ENCODE data around the gene SMARCA4.

Gene SMARCA4

DNA sequence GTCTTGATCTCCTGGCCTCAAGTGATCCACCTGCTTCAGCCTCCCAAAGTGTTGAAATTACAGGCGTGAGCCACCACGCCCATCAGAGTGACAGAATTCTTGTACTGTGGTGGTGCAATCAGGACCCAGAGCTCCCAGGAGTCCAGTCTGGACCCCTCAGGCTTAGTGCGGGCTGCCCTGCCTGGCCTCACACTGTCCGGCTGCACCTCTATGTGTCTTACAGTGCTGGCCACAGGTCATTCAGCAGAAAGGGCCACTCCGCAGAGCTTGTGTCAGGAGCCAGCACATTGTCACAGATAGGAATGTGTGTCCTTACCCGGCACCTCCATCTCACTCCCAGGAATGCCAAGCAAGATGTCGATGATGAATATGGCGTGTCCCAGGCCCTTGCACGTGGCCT lies 49.2 kb downstream of the SMARCA4 start:
- no peak for DNase-seq (ENCODE audit: low read depth in 2 of 2, low spot score in 1 of 2)

DNA sequence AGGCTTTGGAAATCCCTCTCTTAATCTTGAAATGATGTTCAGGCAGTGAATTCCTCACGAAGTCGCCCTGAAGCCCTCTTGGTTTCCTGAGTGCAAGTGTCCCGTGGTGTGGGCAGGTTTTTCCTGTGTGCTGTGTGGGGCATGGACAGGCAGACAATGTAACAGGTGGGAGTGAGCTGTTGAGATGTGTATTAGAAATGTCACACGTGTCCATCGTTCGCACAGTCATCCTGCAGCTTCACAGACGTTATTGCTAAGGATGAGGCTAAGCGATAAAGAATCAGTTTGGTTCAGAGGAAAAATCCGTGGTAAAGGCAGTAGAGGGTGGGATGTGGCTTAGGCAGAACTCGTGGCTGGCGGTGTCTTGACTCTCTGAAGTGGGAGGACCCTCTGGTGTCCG lies 51.7 kb downstream of the SMARCA4 start:
- DNase-seq (ENCODE audit: low read depth in 2 of 2, low spot score in 1 of 2) = no peak

DNA sequence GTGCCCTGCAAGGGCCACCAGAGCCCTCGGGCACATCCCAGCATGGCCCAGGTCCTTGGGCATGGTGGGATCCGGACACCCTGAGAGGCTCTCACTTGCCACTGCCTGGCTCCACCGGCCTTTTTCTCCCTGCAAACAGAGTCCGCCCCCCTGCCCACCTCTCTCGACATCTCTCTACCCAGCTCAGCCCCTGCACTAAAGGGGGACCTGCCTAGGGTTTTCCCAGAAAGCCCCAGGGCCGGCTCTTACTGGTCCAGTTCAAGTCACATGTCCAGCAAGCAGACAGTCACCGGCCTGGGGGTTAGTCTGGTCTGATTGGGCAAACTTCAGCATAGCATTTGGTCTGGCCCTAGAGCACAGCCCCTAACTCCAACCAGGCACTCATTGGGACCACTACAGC lies 52.9 kb downstream of the SMARCA4 start:
- no peak for DNase-seq (ENCODE audit: low read depth in 2 of 2, low spot score in 1 of 2)

DNA sequence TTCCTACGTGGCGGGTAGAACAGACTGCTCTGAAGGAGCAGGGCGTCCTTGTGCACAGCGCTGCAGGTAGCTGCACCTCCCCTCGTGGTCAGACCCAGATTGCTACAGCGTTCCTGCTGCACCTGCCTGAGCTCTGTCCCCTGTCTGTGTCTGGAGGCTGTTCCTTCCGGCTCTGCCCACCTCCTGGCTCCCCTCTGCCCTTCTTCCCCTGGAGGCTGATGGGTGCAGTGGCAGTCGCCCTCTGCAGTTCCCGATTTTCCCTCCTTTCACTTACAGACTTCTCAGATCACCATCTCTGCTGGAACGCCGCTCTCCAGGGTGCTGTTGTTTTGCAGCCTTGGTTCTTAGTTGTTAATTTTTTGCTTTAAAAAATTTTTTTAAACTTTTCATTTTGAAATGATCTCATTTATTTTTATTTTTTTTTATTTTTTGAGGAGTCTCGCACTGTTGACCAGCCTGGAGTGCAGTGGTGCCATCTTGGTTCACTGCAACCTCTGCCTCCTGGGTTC lies 53.6 kb downstream of the SMARCA4 start:
- DNase-seq (ENCODE audit: low read depth in 2 of 2, low spot score in 1 of 2) = no peak

DNA sequence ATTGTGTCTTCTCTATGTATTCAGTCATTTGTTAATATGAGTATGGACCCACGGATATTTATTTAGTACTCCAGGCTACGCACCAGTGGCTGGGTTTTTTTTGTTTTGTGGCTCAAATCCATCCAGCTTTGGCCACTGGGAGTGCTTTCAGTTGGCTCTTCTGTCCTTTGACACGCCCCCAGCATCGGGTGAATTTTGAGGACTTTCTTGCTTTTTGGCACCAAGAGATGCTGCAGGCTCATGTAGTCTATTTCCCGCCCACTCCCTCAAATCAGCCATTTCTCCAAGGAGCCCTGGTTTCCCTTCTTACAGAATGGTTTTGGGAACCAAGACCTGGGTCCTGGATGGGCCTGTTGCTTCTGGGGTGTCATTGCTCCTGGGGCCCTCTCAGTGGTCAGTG lies 55.8 kb downstream of the SMARCA4 start:
- no peak for DNase-seq (ENCODE audit: low read depth in 2 of 2, low spot score in 1 of 2)

DNA sequence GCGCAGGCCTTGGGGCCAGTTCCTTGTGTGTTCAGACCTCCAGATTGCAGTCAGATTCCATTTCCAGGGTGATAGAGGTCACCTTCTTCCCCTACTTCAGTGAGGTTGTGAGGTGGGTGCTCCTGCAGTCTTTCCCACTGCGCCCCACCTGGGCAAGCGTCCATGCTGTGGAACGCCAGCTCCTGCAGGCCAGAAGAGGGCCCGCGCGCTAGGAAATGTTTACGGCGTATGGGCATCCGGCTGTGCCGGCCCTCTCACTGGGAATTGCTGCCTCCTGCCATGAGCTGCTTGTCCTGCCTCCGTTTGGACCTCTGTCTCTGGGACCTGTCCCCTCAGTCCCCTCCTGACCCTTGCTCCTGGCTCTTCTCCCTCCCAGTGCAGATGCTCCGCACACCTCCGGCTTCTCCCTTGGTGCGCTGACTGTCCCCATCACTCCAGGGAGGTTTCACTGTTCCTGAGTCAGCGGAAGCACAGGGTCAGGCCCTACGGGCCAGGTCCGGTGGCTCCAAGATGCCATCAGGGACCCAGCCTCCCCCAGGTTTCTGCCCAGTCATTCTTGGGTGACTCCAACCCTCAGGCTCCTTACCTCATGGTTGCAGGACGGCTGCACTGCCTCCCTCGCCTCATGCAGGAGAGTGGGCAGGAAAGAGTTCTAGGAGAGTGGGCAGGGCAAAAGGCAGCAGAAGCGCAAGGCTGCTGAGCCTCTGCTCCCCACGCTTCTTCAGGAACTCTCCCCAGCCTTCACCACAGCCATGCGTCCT lies 56.6 kb downstream of the SMARCA4 start:
- no peak for DNase-seq (ENCODE audit: low read depth in 2 of 2, low spot score in 1 of 2)

DNA sequence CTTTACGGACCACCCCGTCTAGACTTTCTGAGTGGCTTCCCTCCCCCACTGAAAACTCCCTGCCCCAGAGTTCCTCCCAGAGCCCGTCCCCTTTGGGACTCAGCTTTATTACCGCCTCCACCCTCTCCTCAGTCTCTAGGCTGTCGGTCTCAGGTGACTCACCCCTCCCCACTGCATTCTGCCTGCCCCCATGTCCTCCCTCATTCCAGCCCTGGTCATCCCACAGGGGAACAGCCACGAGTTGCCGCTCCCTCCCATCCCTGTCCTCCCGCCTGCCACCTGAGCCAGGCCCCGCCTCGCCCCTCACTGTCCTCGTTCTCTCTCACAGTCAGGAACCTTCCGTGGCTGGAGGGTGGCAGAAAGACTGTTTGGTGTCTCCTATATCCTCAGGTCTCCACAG lies 57.3 kb downstream of the SMARCA4 start:
- no peak for DNase-seq (ENCODE audit: low read depth in 2 of 2, low spot score in 1 of 2)

DNA sequence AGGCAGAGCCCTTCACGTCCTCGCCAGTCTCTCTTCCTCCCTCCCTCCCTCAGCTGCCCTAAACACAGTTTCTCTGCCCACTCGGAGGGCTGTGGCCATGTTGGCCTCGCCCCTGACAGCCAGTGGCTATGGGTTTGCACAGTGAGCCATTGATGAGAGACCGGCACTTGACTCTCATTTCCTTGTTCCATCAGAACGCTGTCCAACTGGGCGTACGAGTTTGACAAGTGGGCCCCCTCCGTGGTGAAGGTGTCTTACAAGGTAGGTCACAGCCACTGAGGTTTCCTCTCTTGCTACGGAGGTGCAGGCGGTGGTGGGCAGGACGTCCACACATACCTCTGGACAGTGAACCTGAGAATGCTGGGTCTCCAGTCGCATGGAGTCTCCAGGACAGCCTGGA lies 57.9 kb downstream of the SMARCA4 start:
- no peak for DNase-seq (ENCODE audit: low read depth in 2 of 2, low spot score in 1 of 2)

DNA sequence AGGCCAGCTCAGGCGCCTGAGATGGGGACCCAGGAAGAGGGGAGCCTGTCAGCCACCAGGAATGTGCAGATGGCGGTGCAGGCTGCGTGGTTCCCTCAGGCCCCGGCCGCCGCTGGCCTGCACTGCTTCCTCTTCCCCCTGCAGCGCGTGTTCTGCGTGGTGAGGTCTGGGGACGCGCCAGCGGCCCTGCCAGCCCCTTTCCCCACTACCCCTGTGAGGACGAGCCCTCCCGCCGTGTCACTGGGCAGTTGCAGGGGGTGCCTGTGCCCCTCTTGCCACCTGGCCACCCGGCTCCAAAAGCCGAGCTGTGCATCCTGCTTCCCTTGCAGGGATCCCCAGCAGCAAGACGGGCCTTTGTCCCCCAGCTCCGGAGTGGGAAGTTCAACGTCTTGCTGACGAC lies 58.4 kb downstream of the SMARCA4 start:
- DNase-seq (ENCODE audit: low read depth in 2 of 2, low spot score in 1 of 2) = no peak

DNA sequence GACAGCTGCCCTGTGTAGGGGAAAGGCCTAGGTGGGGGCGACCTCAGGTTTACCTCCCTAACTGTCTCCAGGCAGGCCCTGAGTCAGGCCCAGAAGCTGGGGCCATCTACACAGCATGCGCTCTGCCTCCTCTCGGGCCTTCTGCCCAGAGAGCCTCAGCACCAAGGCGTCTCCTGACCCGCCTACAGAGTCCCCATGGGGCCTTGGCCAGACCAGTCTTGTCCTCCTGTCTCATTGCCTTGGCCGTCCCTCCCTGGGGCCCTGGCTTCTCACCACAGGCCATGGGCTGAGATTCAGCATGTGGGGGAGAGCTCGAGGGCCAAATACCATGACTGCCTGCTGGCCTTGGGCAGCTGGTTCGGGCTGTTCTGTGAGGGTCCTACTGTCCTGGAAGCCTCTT lies 59.0 kb downstream of the SMARCA4 start:
- DNase-seq (ENCODE audit: low read depth in 2 of 2, low spot score in 1 of 2) = no peak

DNA sequence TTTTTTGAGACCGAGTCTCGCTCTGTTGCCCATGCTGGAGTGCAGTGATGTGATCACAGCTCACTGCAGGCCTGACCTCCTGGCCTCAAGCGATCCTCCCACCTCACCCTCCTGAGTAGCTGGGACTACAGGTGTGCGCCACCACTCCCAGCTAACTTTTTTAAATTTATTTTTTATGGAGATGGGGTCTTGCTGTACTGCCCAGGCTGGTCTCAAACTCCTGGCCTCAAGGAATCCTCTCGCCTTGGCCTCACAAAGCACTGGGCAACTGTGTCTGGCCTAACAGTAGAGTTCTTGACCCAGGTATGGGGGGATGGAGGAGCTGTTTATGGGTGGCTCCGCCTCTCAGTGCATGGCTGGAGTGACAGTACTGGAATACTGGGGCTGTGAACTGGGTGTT lies 59.6 kb downstream of the SMARCA4 start:
- no peak for DNase-seq (ENCODE audit: low read depth in 2 of 2, low spot score in 1 of 2)

DNA sequence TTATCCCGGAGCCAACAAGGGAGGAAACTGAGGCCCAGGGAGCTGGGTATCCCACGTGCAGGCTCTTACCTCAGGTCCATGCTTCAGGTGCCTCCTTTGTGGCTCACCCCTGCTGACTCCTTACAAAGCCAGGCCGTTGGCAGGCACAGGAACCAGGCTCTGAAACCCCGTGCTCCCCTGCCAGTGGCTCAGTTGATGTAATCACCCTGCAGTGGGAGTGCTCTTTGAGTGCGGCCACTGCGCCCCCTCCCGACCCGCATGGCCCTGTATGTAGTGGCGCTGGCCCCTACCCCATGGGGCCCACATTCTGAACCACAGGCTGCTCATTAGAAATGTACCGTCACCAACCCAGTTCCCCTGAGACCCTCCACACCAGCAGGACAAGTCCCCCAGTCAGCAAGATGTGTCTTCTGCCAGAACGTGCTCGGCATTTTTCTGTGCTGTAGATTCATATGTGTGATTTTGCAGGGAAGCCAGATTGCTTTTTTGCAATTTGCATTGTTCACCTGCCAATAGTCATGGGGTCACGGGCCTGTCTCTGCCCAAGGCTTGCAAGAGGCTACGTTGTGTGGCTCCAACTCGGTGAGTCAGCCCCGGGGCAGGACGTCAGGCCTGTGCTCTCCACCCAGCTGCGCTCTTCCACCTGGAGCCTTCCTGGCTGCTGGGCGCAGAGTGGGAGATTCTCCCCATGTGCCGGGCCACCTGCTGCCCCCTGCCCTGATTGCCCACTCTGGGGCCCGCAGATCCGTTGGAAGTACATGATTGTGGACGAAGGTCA lies 60.3 kb downstream of the SMARCA4 start:
- DNase-seq (ENCODE audit: low read depth in 2 of 2, low spot score in 1 of 2) = no peak

DNA sequence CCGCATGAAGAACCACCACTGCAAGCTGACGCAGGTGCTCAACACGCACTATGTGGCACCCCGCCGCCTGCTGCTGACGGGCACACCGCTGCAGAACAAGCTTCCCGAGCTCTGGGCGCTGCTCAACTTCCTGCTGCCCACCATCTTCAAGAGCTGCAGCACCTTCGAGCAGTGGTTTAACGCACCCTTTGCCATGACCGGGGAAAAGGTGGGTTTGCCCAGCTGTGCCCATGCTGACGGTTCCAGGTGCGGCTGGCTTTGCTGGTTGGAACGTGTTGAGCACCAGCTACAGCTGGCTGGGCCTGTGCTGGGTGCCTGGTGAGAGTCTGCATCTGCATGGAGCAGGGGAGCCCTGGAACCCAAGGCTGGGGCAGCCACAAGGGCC lies 60.9 kb downstream of the SMARCA4 start:
- no peak for DNase-seq (ENCODE audit: low read depth in 2 of 2, low spot score in 1 of 2)

DNA sequence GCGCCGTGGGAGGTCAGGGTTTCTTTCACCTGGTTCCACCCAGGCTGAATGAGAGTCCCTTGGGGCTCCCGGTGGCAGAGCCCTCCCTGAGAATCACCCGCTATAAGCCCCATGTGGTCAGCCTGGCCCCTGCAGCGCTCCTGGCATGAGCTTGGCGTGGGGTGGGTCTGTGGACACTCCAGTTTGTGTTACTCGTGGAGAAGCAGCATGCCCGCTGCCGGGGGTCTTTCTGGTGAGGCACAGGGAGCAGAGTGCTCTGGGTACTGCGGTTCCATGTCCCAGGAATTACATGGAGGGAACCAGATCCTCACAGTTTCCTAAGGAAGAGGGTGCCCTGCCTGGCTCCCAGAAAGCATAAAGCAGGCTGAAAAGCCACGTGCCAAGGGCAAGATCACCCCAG lies 62.2 kb downstream of the SMARCA4 start:
- DNase-seq (ENCODE audit: low read depth in 2 of 2, low spot score in 1 of 2) = no peak

DNA sequence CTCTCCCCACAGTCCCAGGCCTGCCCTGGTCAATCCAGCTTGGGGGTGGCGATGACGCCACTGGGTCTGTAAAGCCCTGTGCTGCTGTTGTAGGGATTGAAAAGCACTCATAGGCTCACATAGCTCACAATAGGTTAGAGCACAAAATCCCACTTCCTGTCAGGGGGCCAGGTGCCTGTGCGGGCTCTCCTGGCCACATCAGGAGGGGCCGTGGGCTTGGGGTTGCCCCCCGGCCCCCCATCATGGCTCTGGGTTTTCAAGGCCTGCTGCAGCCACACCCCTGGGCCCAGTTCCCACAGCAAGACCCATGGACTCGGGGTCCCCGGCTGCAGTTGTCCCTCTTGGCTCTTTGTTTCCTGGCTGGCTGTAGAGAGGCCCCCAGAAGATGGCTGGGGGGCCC lies 62.9 kb downstream of the SMARCA4 start:
- DNase-seq (ENCODE audit: low read depth in 2 of 2, low spot score in 1 of 2) = no peak

DNA sequence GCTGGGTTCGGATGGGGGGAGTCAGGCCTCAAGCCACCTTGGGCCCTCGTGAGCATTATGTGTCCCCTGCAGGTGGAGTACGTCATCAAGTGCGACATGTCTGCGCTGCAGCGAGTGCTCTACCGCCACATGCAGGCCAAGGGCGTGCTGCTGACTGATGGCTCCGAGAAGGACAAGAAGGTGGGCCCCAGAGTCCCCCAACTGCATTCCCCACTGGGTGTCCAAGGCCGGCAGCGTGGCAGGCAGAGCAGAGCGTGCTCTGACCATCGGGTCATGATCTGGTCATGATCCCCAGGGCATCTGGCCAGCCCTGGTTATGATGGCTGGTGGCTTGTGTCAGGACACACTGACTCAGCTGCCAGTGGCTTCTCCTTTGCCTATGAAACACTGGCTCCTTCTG lies 63.4 kb downstream of the SMARCA4 start:
- DNase-seq (ENCODE audit: low read depth in 2 of 2, low spot score in 1 of 2) = no peak

DNA sequence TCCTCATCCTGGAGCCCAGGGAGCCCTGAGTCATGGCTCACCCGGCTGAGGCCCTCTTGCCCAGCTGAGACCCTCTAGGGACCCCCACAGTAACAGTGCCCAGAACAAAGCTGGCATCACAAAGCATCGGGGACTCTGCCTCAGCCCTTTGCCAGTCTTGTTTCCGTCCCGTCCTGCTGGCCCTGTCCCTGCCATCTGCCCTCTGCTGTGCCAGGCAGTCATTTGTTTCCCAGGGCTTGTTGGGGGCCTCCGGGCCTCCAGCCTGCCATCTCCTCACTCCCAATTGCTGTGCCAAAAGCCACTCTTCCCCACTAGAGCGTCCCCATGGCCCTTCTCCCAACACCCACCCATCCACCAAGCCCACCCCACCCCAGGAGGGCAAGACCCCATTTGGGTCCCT lies 64.2 kb downstream of the SMARCA4 start:
- DNase-seq (ENCODE audit: low read depth in 2 of 2, low spot score in 1 of 2) = no peak

DNA sequence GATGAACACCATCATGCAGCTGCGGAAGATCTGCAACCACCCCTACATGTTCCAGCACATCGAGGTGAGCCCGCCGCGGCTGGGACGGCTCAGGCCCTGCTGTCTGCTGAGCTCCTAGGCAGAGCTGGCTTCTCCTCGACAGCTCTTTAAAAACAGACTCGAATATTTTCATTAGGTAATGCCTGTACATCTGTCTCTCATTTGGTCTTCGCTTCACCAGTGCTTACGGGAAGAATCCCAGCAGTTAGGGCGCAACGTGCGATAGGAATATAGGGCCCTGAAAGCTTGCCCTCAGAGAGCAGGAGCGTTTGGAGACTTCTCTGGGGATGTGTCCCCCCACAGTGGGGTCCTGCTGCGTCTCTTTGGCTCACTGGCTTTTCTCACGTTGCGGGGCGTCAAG lies 64.6 kb downstream of the SMARCA4 start:
- no peak for DNase-seq (ENCODE audit: low read depth in 2 of 2, low spot score in 1 of 2)

DNA sequence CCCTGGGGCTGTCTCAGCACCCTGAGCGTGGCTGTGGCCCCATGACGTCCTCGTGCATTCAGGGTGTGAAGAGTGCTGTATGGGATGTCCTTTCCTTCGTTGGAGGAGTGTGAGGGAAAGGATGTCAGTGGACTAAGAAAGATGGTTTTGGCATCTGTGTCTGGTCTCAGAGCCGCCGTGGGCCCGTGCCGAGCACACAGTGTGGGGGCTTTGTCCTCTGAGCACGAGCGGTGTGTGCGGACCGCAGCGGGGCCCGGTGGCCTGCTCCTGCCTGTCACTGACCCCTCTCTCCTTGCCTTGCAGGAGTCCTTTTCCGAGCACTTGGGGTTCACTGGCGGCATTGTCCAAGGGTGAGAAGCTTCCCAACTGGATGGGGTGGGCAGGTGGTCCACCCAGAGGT lies 65.2 kb downstream of the SMARCA4 start:
- no peak for DNase-seq (ENCODE audit: low read depth in 2 of 2, low spot score in 1 of 2)

DNA sequence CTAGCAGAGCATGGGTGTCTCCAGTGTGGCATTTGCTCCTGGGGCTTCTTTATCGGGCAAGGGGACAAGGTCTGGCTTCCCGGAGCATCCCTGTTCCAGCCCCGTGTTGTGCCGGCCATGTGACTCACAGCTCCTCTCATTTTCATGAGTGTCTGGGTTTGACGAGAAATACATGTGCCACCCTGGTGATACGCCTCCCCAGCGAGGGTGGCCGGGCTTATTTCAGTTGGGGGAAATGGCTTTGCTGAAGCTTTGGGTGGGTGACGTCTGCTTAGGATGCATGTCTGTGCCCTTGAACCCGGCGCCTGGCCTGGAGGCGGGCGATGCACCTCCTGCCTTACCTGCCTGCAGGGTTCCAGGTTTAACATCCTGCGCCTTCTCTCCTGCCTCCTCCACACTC lies 66.6 kb downstream of the SMARCA4 start:
- no peak for DNase-seq (ENCODE audit: low read depth in 2 of 2, low spot score in 1 of 2)

DNA sequence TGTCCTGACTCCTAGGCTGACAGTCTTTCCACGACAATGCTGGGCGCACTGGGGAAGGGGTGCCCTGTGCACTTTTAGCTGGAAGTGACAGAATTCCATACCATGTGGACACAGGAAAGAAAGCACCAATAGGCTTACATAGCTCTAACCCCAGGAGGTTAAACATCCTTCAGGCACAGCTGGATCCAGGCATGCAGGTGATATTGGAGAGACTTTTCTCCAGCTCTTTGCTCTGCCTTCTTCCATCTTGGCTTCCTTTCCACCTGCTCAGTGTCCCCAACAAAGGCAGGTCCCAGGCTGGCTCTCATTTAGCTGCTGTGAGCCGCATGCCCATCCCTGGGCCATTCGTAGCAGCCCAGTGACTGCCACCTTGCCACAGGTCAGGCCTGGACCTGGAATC lies 67.3 kb downstream of the SMARCA4 start:
- DNase-seq (ENCODE audit: low read depth in 2 of 2, low spot score in 1 of 2) = no peak

DNA sequence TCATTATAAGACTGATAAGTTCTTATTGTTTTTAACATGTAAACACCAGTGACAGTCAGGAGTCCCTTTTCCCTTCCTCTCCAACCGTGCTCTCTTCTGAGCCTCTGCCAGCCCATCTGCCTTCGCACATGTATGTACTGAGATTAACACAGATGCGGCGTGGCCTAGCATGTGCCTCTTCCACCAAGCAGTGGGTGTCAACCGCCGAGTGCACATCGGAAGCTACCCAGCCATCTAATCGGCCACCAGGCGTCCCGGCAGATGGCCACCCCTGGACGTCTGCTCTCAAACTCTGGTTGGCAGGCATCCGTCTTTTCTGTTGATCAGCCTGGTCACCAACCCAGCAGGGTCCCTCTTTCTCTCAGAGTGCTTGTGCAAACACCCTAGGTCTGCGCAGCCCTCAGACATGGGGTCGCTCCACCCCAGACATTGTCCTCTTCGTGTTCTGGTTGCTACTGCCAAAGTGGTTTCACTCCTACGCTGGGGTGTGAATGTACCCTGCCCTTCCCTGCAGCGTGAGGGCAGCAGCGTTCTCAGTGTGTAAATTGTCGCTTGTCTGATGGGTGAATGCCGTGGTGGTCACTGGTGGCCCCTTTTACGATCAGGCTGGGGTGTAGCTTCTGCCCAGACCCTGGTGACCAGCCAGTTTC lies 70.7 kb downstream of the SMARCA4 start:
- DNase-seq (ENCODE audit: low read depth in 2 of 2, low spot score in 1 of 2) = no peak
